ENCODE data around the gene PAK1.
A peak's percentile ranks its signal among the peaks of the same experiment; 100 is the strongest.
"Not testable (repeated sequence)": the region's sequence is repeated elsewhere in the genome, so short reads cannot be mapped to it uniquely, and the experiment has no call there.

The PAK1 gene

GRCh38 chr11:77401486-77402217 lies 72.2 kb downstream of the PAK1 start:
- no peak for DNase-seq

- DNase-seq, result no peak
These were observed 73.0 kb downstream of the PAK1 start for GRCh38 chr11:77400775-77401449.

GRCh38 chr11:77400271-77400670 lies 73.6 kb downstream of the PAK1 start:
- peak; percentile 62 for DNase-seq

DNA sequence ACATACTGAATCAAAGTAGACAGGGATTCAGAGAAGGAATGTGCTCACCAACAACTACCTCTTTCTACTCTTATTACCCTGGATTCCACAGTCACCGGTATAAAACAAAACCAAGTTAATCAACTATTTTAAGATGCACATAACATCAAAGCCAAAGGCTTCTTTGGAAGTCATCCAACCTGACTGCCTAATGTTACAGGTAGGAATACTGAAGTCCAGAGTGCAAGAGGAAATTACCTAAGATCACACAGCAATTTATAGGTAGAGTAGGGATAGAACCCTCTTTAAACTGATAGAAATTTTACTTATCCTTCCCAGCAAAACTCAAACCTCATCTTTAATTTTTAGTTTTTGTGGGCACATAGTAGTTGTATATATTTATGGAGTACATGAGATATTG lies 76.3 kb downstream of the PAK1 start:
- no peak for DNase-seq

DNA sequence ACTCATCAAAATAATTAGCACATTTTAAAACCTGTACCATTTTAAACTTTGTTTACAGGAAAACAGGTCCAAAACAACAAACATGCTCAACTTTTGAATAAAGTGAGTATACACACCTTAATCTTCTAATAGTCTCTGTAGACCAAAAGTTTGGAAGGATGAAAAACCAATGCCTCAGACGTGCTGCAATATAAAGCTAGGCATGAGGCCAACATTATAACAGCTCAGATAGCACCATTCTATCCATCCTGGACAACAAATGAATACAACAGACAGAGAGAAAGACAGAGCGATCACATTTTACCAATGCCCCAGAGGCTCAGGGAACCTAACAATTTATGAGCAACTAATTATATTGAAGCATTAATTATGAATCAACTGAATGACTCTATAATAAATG lies 77.0 kb downstream of the PAK1 start:
- no peak for DNase-seq

DNA sequence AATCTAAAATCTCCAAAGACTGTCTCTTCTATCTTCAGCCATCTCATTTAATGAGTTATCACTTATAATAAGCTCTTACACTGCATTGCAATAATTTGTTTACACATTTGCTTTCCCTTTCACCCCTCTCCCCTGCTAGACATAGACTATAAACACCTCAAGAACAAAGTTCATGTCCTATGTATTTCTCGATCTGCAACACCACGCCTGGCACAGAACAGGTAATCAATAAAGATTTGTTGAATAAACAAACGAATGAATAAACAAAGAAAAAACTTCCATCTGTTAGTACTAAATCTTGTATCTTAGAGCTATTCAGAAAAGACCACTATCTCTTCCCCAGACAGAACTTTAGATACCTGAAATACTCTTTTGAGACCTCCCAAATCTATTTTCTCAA lies 77.6 kb downstream of the PAK1 start:
- no peak for DNase-seq

DNA sequence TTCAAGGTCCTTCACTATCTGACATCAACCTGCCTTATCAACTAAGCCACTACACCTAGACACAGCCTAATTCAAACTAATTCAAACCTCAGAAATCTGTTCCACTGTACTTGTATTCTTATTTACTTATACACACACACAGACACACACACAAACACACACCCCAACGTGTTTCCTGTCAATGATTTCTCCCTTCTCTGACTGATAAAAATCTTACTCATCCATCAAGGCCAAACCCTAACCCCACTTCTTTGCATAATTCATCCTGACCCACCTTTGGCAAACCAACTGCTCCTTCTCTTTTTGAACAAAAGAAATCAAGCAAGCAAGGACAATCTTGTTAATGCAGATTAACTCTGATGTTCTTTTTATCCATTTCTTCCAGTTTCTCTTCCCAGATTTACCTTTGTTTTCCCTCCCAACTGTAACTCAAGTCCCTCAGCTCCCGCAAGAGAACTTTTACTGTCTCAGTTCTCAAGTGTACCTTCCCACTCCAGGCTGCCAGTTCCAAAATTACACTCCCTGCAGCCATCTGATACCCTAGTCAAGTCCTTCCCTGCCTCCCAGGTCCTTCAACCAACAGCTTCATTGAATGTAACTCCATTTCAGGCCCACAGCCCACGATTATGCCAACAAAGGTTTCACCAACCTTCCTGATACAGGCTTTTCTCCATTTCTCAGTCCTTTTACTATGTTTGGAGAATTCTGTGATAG lies 78.3 kb downstream of the PAK1 start:
- DNase-seq, result no peak

GRCh38 chr11:77392842-77393241 lies 81.1 kb downstream of the PAK1 start:
- DNase-seq, result no peak

- no peak for DNase-seq
These were observed 86.2 kb downstream of the PAK1 start for GRCh38 chr11:77387701-77388100.

DNA sequence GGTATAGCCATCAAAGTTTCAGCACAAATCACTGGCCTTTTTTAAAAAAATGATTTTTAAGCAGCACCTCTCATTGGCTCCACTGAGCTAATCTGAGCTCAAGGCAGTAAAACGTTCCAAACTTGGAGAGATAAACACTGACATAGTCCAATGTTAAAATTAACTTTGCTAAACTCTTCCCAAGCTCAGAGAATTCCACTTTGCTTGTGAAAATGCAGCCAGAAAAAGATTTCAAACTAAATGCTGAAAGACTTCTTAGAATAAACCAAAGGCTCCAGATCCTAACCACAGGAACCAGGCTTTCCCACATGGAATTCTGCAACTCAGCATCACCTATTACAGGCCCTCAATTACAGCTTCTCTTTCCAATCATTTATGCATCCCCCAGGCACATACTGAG lies 87.7 kb downstream of the PAK1 start:
- DNase-seq, result no peak

GRCh38 chr11:77385255-77385771 lies 88.6 kb downstream of the PAK1 start:
- DNase-seq, result not testable (repeated sequence)

DNA sequence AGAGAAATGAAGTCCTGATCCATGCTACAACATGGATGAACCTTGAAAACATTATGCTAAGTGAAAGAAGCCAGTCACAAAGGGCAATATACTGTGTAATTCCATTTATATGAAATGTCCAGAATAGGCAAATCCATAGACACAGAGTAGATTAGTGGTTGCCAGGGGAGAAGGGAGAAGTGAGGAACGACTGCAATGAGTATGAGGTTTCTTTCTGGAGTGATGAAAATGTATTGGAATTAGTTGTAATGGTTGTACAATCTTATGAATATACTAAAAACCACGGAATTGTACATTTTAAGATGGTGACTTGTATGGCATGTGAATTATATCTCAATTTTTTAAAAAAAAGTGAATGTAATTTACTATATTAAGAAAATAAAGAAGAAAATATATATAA lies 89.3 kb downstream of the PAK1 start:
- no peak for DNase-seq

GRCh38 chr11:77383349-77383748 lies 90.5 kb downstream of the PAK1 start:
- DNase-seq, result not testable (repeated sequence)

GRCh38 chr11:77381729-77382665 lies 91.9 kb downstream of the PAK1 start:
- no peak for DNase-seq

- no peak for DNase-seq
These were observed 94.0 kb downstream of the PAK1 start for GRCh38 chr11:77379934-77380333.

DNA sequence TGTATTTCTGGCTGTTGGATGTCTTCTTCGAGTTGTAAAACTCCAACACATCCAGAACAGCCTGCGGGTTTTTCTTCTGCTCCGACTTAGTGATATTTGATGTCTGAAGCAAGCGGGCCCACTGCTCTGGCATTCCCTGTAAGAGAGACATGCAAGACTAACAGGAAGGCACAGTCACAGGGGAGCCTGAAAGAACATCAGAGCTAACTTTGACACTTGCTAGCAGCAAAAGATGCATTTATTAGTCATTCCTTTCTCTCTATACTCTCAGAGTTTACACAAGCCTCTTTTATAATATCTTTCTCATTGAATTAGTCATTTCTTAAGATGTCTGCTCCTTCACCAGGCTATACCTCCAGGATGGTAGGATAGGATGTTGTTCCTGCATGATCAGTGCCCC lies 94.6 kb downstream of the PAK1 start:
- no peak for DNase-seq

DNA sequence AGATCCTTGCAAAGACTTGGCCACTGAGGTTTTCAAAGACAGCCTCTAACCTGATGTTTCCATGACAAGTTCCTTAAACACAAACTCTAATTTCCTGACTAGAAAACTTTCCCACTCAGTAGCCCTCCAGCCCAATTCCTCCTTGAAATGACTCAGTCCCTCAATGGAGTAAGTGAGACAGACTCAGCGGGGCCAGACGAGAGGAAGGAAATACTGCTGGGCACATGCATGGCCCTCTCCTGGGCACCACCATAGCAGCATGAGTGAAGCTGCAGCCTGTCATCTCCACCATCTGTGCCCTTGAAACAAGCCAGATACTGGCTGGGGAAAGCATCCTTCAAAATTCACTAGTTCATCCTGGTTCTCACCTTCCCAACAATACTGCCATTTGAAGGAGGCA lies 96.2 kb downstream of the PAK1 start:
- no peak for DNase-seq

DNA sequence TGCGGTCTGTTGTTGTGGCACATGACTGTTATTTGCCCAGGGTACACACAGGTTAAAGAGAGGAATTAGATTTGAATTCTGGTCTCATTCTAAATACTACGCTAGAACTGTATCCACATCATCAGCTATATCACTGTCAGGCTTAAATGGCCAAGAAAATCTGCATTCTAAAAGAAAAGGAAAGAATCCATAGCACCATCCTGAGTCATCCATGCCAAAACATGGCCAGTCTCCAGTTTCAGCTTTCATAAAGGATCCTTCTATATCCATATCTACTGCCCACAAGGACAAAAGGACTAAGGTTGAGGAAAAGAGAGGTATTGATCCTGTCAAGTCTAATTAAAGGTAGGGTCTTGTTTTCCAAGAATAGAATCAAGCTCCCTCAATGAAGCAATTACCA lies 98.8 kb downstream of the PAK1 start:
- no peak for DNase-seq

- DNase-seq, result no peak
These were observed 99.3 kb downstream of the PAK1 start for GRCh38 chr11:77374611-77375031.

- no peak for DNase-seq
These were observed 99.8 kb downstream of the PAK1 start for GRCh38 chr11:77374108-77374507.

DNA sequence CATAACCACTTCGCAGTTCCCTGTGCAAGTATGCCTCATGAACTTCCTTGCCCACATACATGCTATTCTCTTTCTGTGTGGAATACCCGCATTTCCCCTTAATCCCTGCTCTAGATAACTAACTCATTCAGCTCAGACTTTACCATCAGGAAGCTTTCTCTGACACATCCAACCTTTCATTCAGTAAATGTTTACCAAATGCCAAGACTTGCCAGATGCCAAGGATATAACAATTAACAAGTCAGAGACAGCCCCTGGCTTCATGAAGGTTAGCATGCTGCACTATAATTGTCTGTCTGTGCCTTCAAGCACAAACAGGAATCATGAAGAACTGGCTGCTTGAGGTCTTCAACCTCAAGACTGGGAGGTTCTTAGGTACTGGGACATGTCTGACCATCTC lies 101.2 kb downstream of the PAK1 start:
- DNase-seq, result peak; percentile 5

DNA sequence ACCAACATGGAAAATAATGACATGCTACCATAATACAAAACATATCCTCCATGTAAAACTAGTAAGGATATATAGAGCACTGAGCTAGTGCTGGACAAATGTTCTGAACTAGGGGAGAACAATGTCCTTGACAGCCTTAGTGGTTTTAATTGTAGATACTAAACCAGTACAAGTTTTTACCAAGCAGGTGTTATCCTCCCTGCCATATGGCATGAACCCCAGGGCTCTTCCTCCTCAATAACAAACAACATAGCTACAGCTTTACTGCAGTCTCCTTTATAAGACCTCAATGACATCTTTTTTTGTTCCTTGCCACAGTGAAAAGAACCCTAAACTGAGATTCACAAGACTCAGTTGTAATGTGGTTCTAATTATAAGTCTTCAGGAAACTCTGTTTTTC lies 102.2 kb downstream of the PAK1 start:
- no peak for DNase-seq

GRCh38 chr11:77370217-77370616 lies 103.7 kb downstream of the PAK1 start:
- DNase-seq, result no peak
